Gastrocnemius medialis (tissue), 4 donors: ENCODE data around the gene PPM1K. TPM values are rescaled to one million over a fixed set of nuclear protein-coding genes. Genes with fewer than 3 reads are reported as not detected.

Experiments used
- ATAC-seq, 2 donors: fragments of 150-250 bp; one replicate each; pipeline ENCODE4 v1.9.1; 2016
- DNase-seq, 2 donors: peaks; one replicate each; pipeline ENCODE4 v3.0.0-alpha.2; 2019
- H3K27ac ChIP-seq, 4 donors: fragments of 200-600 bp; sonication (generic); 1 replicate in 1 of 4; 2 replicates in 3 of 4; pipeline ENCODE4 v1.5.1; 2016 to 2018; ENCODE audit warnings: mild to moderate bottlenecking in 2 of 4, moderate library complexity in 1 of 4
- H3K27me3 ChIP-seq, 3 donors: fragments of 200-600 bp; sonication (generic) in 2 of 3; 1 replicate in 1 of 3; 2 replicates in 2 of 3; pipeline versions ENCODE4 v1.5.1 to v1.6.0; 2016 to 2019; ENCODE audit warnings: mild to moderate bottlenecking in 1 of 3, moderate library complexity in 1 of 3
- H3K36me3 ChIP-seq, 2 donors: fragments of 200-600 bp; sonication (generic) in 1 of 2; one replicate each; pipeline ENCODE4 v1.5.1; 2017 to 2018
- H3K4me1 ChIP-seq, 2 donors: fragments of 200-600 bp; sonication (generic) in 1 of 2; one replicate each; pipeline ENCODE4 v1.5.1; 2016 to 2017; ENCODE audit warnings: mild to moderate bottlenecking in 2 of 2
- H3K4me3 ChIP-seq, 4 donors: fragments of 200-600 bp; sonication (generic) in 3 of 4; 1 replicate in 1 of 4; 2 replicates in 3 of 4; pipeline ENCODE4 v1.5.1; 2016 to 2019; ENCODE audit warnings: mild to moderate bottlenecking in 2 of 4
- H3K9me3 ChIP-seq, 3 donors: fragments of 200-600 bp; sonication (generic) in 2 of 3; 1 replicate in 1 of 3; 2 replicates in 2 of 3; pipeline ENCODE4 v1.5.1; 2016 to 2019
- POLR2A ChIP-seq, 2 donors: fragments of 450-650 bp; IDR thresholded peaks; one replicate each; pipeline ENCODE4 v1.6.1; 2017; ENCODE audit warnings: antibody characterized with exemption in 2 of 2, mild to moderate bottlenecking in 2 of 2, moderate library complexity in 2 of 2
- in situ Hi-C, 4 donors: fragments of 200-750 bp; cut with MboI; loops; one replicate each; pipeline versions ENCODE4 v1.15.0 to v1.8.0; 2017; ENCODE audit warnings: low sequenced_read_pairs in 4 of 4
- intact Hi-C: fragments of 100-400 bp; cut with DNase I; formaldehyde crosslinking; loops from one replicate; pipeline ENCODE4 v1.15.1; 2023; ENCODE audit warnings: low total_unique reads
- total RNA-seq, 4 donors: library from RNA; depleted of rRNA; stranded (reverse); fragments of >200 nt; gene quantifications; one replicate each; pipeline versions ENCODE4 v1.1.0 to v1.2.3, GENCODE V29; 2016
- TF ChIP-seq, protein P1 (sequence below), 5 experiments: fragments of 450-650 bp in 3 of 5; fragments of 200-600 bp in 2 of 5; sonication (generic) in 2 of 5; IDR thresholded peaks in 4 of 5; conservative IDR thresholded peaks in 1 of 5; 1 replicate in 4 of 5; 2 replicates in 1 of 5; pipeline ENCODE4 v1.5.1; 2016 to 2019; ENCODE audit warnings: antibody characterized with exemption in 5 of 5, mild to moderate bottlenecking in 3 of 5, moderate library complexity in 3 of 5

PPM1K gene
- total RNA-seq, 4 donors from 2014 or later = 3.3 to 9.5 (median 6.9) TPM

GRCh38 chr4:88297725-88298454 is 13.5 kb upstream of the PPM1K start:
- Histone ChIP-seq H3K4me1 (peaks cover 23 to 38% of the 10 kb centered on the region in 2 donors), H3K27ac (peak overlapping the region; percentile 70 to 83 (median 73)), H3K4me3 (no peak overlapping the region), H3K36me3 (no peaks in the 10 kb centered on the region), H3K27me3 (no peaks in the 10 kb centered on the region), H3K9me3 (no peaks in the 10 kb centered on the region)
- in situ Hi-C loops (no loop called here), intact Hi-C loops (loop anchor here (5.0 kb wide), 1 partner anchor 44 kb away; no protein-coding TSS in a partner anchor)
- DNase-seq = peak in 1 of 2 donors; percentile 27
- peak; percentile 96 to 99 for ATAC-seq
- no peak for TF ChIP-seq POLR2A (IDR thresholded peaks at IDR 0.05)
- TF ChIP-seq, protein P1, sequence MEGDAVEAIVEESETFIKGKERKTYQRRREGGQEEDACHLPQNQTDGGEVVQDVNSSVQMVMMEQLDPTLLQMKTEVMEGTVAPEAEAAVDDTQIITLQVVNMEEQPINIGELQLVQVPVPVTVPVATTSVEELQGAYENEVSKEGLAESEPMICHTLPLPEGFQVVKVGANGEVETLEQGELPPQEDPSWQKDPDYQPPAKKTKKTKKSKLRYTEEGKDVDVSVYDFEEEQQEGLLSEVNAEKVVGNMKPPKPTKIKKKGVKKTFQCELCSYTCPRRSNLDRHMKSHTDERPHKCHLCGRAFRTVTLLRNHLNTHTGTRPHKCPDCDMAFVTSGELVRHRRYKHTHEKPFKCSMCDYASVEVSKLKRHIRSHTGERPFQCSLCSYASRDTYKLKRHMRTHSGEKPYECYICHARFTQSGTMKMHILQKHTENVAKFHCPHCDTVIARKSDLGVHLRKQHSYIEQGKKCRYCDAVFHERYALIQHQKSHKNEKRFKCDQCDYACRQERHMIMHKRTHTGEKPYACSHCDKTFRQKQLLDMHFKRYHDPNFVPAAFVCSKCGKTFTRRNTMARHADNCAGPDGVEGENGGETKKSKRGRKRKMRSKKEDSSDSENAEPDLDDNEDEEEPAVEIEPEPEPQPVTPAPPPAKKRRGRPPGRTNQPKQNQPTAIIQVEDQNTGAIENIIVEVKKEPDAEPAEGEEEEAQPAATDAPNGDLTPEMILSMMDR (IDR thresholded peaks at IDR 0.05 in 4 of 5, conservative IDR thresholded peaks at IDR 0.05 in 1 of 5) = peak in 1 of 5 experiments; percentile 14

DNA sequence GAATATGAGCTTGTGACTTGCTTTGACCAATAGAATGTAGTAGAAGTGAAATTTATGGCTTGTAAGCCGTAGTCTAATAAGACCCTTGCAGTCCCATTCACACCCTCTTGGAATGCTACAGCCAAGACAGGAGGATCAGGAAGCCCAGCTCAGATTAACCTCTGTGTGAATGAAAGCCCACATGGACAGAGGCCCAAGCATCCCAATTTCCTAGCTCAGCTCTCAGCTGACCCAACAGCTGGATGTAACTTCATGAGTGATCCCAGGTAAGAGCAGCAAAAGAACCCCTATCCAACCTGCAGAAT is 12.8 kb upstream of the PPM1K start:
- Histone ChIP-seq H3K27me3 (no peaks in the 10 kb centered on the region), H3K4me3 (no peak overlapping the region), H3K27ac (peak overlapping the region; percentile 70 to 83 (median 73)), H3K9me3 (no peaks in the 10 kb centered on the region), H3K4me1 (peaks cover 26 to 38% of the 10 kb centered on the region in 2 donors), H3K36me3 (no peaks in the 10 kb centered on the region)
- ATAC-seq (no peak), DNase-seq (no peak)
- in situ Hi-C loops = no loop called here
- intact Hi-C loops = loop anchor here (5.0 kb wide), 1 partner anchor 45 kb away; no protein-coding TSS in a partner anchor
- TF ChIP-seq, protein P1 (IDR thresholded peaks at IDR 0.05 in 4 of 5, conservative IDR thresholded peaks at IDR 0.05 in 1 of 5) = no peak
- TF ChIP-seq POLR2A (IDR thresholded peaks at IDR 0.05) = no peak

- Histone ChIP-seq H3K4me3 (no peak overlapping the region), H3K9me3 (no peaks in the 10 kb centered on the region), H3K27ac (peak overlapping the region; percentile 70 to 83 (median 73)), H3K4me1 (peaks cover 31 to 38% of the 10 kb centered on the region in 2 donors), H3K36me3 (no peaks in the 10 kb centered on the region), H3K27me3 (no peaks in the 10 kb centered on the region)
- DNase-seq (no peak), ATAC-seq (no peak)
- in situ Hi-C loops (no loop called here), intact Hi-C loops (loop anchor here (5.0 kb wide), 1 partner anchor 46 kb away; no protein-coding TSS in a partner anchor)
- TF ChIP-seq, protein P1 (IDR thresholded peaks at IDR 0.05 in 4 of 5, conservative IDR thresholded peaks at IDR 0.05 in 1 of 5) = no peak
- no peak for TF ChIP-seq POLR2A (IDR thresholded peaks at IDR 0.05)
Observed at GRCh38 chr4:88296413-88297211, 12.3 kb upstream of the PPM1K start.

DNA sequence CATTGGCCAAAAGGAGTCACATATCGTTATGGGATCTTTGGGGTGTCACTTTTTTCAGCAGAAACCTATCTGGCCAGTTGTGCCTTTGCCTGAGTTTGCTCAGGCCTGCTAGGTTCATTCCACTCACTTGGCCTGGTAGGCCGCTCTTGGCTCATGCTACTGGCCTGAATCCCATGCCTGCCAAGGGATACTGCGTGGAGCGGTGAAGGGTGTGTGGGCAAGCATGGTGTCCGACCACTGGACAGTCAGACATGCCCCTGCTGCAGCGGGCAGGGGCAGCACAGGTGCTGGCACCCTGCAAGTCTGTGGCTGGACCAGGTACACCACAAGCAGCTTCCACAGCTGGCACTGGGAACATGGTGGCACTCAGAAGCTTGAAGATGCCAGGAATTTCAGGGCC is 11.3 kb upstream of the PPM1K start:
- Histone ChIP-seq H3K36me3 (no peaks in the 10 kb centered on the region), H3K9me3 (no peaks in the 10 kb centered on the region), H3K4me1 (peaks cover 36 to 44% of the 10 kb centered on the region in 2 donors), H3K4me3 (no peak overlapping the region), H3K27ac (peak overlapping the region in 1 of 4 donors; percentile 30), H3K27me3 (no peaks in the 10 kb centered on the region)
- intact Hi-C loops (loop anchor here (5.0 kb wide), 1 partner anchor 47 kb away; no protein-coding TSS in a partner anchor), in situ Hi-C loops (no loop called here)
- DNase-seq (peak in 1 of 2 donors; percentile 24), ATAC-seq (no peak)
- TF ChIP-seq, protein P1 (IDR thresholded peaks at IDR 0.05 in 4 of 5, conservative IDR thresholded peaks at IDR 0.05 in 1 of 5) = no peak
- TF ChIP-seq POLR2A (IDR thresholded peaks at IDR 0.05) = no peak
